WTC11 (cell line): Measurements from ENCODE around the gene ILF3. TPM values are rescaled to one million over a fixed set of nuclear protein-coding genes. Genes with fewer than 3 reads are reported as not detected.

ENCODE experiments used
- ATAC-seq: fragments of 200-7000 bp; cut with Tn5 transposase; 2 replicates; pipeline ENCODE4 v1.10.0; 2021; ENCODE audit warnings: mild to moderate bottlenecking, moderate library complexity
- CTCF ChIA-PET: fragments of 300-600 bp; sonication (Branson Sonifier 250); formaldehyde crosslinking; loops from one replicate; lab custom pipeline; 2021; ENCODE audit warnings: antibody characterized with exemption; lab: Charles Lee
- POLR2A ChIA-PET: fragments of 350-600 bp; sonication (Branson Sonifier 250); formaldehyde crosslinking; loops from one replicate; lab custom pipeline; 2021; ENCODE audit warnings: antibody characterized with exemption; lab: Charles Lee
- DNase-seq: peaks from one replicate; pipeline ENCODE4 v3.0.0; 2021; ENCODE audit warnings: low spot score
- H3K27ac Mint-ChIP-seq: 2 replicates; pipeline ENCODE4 v1.8.0; 2021; ENCODE audit warnings: mixed read lengths
- H3K27me3 Mint-ChIP-seq: 2 replicates; pipeline ENCODE4 v1.8.0; 2021; ENCODE audit warnings: low read depth, mild to moderate bottlenecking, moderate library complexity, mixed read lengths
- H3K36me3 Mint-ChIP-seq: 2 replicates; pipeline ENCODE4 v1.8.0; 2021; ENCODE audit warnings: mixed read lengths
- H3K4me1 Mint-ChIP-seq: 2 replicates; pipeline ENCODE4 v1.8.0; 2022; ENCODE audit warnings: mixed read lengths
- H3K4me3 Mint-ChIP-seq: 2 replicates; pipeline ENCODE4 v1.8.0; 2021; ENCODE audit warnings: mild to moderate bottlenecking, moderate library complexity, mixed read lengths
- H3K9me3 Mint-ChIP-seq: 2 replicates; pipeline ENCODE4 v1.8.0; 2021; ENCODE audit warnings: mixed read lengths
- ATF1 ChIP-seq: sonication (generic); formaldehyde crosslinking; IDR thresholded peaks from 2 replicates; pipeline ENCODE4 v1.8.1; 2023; ENCODE audit warnings: mild to moderate bottlenecking, moderate library complexity, missing genetic modification reagents
- CDX4 ChIP-seq: fragments of 250-450 bp; sonication (Bioruptor Pico); IDR thresholded peaks from 2 replicates; pipeline ENCODE4 v1.9.0; 2021; ENCODE audit warnings: moderate library complexity, mild to moderate bottlenecking, inconsistent platforms, borderline replicate concordance
- CREB1 ChIP-seq: sonication (generic); formaldehyde crosslinking; IDR thresholded peaks from 2 replicates; pipeline ENCODE4 v1.8.0; 2023; ENCODE audit warnings: mild to moderate bottlenecking, missing genetic modification reagents
- CREM ChIP-seq: sonication (generic); formaldehyde crosslinking; IDR thresholded peaks from 2 replicates; pipeline ENCODE4 v1.8.1; 2022; ENCODE audit warnings: mild to moderate bottlenecking, missing genetic modification reagents, moderate library complexity
- CTCF ChIP-seq: fragments of 200-600 bp; IDR thresholded peaks from 2 replicates; pipeline ENCODE4 v1.8.0; 2022; ENCODE audit warnings: antibody characterized with exemption
- MAX ChIP-seq: sonication (generic); formaldehyde crosslinking; IDR thresholded peaks from 2 replicates; pipeline ENCODE4 v1.8.0; 2022; ENCODE audit warnings: mild to moderate bottlenecking, missing genetic modification reagents
- MXD4 ChIP-seq: fragments of 250-450 bp; sonication (Bioruptor Pico); IDR thresholded peaks from 2 replicates; pipeline ENCODE4 v1.8.0; 2021; ENCODE audit warnings: mild to moderate bottlenecking, moderate library complexity, borderline replicate concordance
- SP1 ChIP-seq: sonication (generic); formaldehyde crosslinking; conservative IDR thresholded peaks from 2 replicates; pipeline ENCODE4 v1.8.1; 2022; ENCODE audit warnings: missing genetic modification reagents
- STAT6 ChIP-seq: sonication (generic); formaldehyde crosslinking; conservative IDR thresholded peaks from 2 replicates; pipeline ENCODE4 v1.8.1; 2023; ENCODE audit warnings: mild to moderate bottlenecking, low read depth, missing genetic modification reagents, moderate library complexity
- TEAD4 ChIP-seq: sonication (generic); formaldehyde crosslinking; IDR thresholded peaks from 2 replicates; pipeline ENCODE4 v1.8.0; 2022; ENCODE audit warnings: mild to moderate bottlenecking, missing genetic modification reagents
- USF1 ChIP-seq: sonication (generic); formaldehyde crosslinking; IDR thresholded peaks from 2 replicates; pipeline ENCODE4 v1.8.0; 2022; ENCODE audit warnings: mild to moderate bottlenecking, missing genetic modification reagents
- ZMAT4 ChIP-seq: fragments of 250-450 bp; sonication (Bioruptor Pico); IDR thresholded peaks from 2 replicates; pipeline ENCODE4 v1.9.0; 2021; ENCODE audit warnings: mild to moderate bottlenecking
- ZNF121 ChIP-seq: sonication (generic); formaldehyde crosslinking; IDR thresholded peaks from 2 replicates; pipeline ENCODE4 v1.8.0; 2023; ENCODE audit warnings: missing genetic modification reagents
- ZNF232 ChIP-seq: sonication (generic); formaldehyde crosslinking; IDR thresholded peaks from 2 replicates; pipeline ENCODE4 v1.8.0; 2022; ENCODE audit warnings: mild to moderate bottlenecking, missing genetic modification reagents
- ZNF416 ChIP-seq: fragments of 250-450 bp; sonication (Bioruptor Pico); IDR thresholded peaks from 2 replicates; pipeline ENCODE4 v1.9.0; 2021; ENCODE audit warnings: mild to moderate bottlenecking, inconsistent platforms
- total RNA-seq: library from RNA; stranded (reverse); gene quantifications from 3 replicates; pipeline ENCODE4 v1.2.3, GENCODE V29; 2021
- TF ChIP-seq, protein P1 (sequence below): fragments of 250-450 bp; sonication (Bioruptor Pico); conservative IDR thresholded peaks from 2 replicates; pipeline ENCODE4 v1.9.0; 2021; ENCODE audit warnings: mild to moderate bottlenecking
- TF ChIP-seq, protein P2 (sequence below): fragments of 250-450 bp; sonication (Bioruptor Pico); IDR thresholded peaks from 2 replicates; pipeline ENCODE4 v1.9.0; 2021; ENCODE audit warnings: mild to moderate bottlenecking, borderline replicate concordance
- TF ChIP-seq, protein P3 (sequence below): sonication (generic); formaldehyde crosslinking; IDR thresholded peaks from 2 replicates; pipeline ENCODE4 v1.8.1; 2023; ENCODE audit warnings: mild to moderate bottlenecking, missing genetic modification reagents, moderate library complexity

ILF3 gene
- total RNA-seq, 1 experiment from 2014 or later, result 659 TPM

DNA sequence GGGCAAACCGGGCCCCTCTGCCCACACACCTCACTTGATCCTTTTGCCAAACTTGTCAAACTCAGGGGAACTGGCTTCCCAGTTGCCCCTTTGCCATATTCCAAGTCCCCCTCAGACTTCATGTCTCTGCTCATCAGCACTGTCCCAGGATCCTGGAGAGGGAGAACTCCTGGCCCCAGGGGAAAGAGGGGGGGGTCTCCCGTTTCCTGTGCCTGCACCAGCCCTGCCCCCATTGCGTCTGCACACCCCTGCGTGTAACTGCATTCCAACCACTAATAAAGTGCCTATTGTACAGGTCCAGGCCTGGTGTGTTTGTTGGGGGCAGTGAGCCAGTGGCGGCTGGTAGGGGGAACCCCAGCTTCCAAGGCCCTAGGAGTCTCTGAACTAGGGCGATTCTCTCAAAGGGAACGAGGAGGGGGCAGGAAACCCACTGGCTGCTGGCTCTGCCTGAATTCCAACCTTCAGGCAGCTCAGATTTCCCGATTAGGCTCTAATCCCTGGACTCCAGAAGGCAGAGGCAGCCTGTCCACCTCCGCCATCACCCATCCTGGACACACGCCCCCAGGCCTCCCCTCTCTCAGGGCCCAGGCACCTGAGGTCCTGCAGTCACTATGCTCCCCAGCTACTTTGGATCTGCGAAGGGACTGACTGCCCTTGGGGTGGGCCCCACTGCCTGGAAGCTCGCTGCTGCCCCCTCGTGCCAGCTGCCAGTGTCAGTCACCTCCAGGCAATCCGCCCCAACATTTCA, 9.7 kb upstream of the ILF3 start (continued):
- TF ChIP-seq, protein P1, sequence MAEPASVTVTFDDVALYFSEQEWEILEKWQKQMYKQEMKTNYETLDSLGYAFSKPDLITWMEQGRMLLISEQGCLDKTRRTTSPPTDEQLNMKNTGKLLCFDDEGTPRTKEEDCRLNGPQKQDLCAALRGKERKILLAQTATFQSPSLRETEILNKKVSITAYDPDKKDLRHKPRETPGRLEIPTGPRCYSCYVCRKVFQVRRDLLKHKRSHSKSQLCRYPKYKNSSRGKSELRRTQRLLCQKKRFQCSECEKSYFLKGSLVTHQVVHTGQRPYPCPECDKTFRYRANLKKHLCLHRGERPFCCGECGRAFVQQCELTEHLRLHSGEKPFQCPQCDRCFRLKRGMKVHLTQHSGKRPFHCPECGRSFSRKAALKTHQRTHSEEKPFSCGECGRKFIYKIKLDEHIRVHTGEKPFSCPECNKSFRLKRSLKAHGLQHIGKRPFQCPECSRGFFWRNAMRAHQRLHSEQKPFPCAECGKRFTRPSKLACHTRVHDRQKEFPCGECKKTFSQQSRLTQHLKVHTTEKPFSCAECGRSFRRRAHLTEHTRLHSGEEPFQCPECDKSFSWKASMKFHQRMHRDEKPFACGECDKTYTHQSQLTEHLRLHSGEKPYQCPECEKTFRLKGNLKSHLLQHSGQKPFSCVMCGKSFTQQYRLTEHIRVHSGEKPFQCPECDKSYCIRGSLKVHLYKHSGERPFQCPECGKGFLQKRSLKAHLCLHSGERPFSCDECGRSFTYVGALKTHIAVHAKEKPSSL, result no peak
- TF ChIP-seq CDX4 (CRISPR knock-in tag) (no peak), MXD4 (CRISPR knock-in tag) (no peak), CREM (CRISPR knock-in tag) (no peak), CREB1 (CRISPR knock-in tag) (no peak), STAT6 (CRISPR knock-in tag) (no peak)
- TF ChIP-seq, protein P2, sequence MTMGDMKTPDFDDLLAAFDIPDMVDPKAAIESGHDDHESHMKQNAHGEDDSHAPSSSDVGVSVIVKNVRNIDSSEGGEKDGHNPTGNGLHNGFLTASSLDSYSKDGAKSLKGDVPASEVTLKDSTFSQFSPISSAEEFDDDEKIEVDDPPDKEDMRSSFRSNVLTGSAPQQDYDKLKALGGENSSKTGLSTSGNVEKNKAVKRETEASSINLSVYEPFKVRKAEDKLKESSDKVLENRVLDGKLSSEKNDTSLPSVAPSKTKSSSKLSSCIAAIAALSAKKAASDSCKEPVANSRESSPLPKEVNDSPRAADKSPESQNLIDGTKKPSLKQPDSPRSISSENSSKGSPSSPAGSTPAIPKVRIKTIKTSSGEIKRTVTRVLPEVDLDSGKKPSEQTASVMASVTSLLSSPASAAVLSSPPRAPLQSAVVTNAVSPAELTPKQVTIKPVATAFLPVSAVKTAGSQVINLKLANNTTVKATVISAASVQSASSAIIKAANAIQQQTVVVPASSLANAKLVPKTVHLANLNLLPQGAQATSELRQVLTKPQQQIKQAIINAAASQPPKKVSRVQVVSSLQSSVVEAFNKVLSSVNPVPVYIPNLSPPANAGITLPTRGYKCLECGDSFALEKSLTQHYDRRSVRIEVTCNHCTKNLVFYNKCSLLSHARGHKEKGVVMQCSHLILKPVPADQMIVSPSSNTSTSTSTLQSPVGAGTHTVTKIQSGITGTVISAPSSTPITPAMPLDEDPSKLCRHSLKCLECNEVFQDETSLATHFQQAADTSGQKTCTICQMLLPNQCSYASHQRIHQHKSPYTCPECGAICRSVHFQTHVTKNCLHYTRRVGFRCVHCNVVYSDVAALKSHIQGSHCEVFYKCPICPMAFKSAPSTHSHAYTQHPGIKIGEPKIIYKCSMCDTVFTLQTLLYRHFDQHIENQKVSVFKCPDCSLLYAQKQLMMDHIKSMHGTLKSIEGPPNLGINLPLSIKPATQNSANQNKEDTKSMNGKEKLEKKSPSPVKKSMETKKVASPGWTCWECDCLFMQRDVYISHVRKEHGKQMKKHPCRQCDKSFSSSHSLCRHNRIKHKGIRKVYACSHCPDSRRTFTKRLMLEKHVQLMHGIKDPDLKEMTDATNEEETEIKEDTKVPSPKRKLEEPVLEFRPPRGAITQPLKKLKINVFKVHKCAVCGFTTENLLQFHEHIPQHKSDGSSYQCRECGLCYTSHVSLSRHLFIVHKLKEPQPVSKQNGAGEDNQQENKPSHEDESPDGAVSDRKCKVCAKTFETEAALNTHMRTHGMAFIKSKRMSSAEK (CRISPR knock-in tag), result no peak

DNA sequence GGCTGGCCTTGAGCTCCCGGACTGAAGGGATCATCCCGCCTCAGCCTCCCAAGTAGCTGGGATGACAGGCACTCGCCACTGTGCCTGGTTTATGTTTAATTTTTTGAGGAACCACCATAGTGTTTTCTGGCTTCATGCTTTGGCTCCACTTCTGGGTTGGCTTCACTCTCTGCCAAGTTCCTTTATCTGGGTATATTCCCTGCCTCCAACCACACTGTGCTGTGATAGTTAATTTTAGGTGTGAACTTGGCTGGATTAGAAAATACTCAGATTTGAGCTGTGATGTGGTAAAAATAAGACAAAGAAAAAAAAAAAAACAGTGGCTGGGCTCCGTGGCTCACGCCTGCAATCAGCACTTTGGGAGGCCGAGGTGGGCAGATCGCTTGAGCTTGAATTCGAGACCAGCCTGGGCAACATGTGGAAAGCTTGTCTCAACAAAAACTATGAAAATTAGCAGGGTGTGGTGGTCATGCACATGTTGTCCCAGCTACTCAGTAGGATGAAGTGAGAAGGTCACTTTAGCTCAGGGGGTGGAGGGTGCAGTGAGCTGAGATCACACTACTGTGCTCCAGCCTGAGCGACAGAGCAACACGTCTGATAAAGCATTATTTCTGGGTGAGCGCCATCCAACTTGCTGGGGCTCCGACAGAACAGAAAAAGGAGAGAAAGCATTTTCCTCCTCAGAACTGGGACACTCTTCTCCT, 7.5 kb upstream of the ILF3 start:
- Mint-ChIP-seq H3K27me3 (no peaks in the 10 kb centered on the region), H3K4me1 (peaks cover 31% of the 10 kb centered on the region), H3K9me3 (no peaks in the 10 kb centered on the region), H3K27ac (no peak overlapping the region), H3K4me3 (no peak overlapping the region), H3K36me3 (peaks cover 6% of the 10 kb centered on the region; the same call in 1 of the 2 replicates)
- ChIA-PET CTCF (interaction anchor here (0.8 to 10.7 kb wide), 4 partner anchors 53 to 105 kb away, joined by 3 to 276 read pairs (median 5); no protein-coding TSS in a partner anchor), POLR2A (no interaction called here)
- ATAC-seq, result no peak
- DNase-seq, result no peak
- TF ChIP-seq ZNF416 (CRISPR knock-in tag) (no peak), ZMAT4 (CRISPR knock-in tag) (no peak), MXD4 (CRISPR knock-in tag) (no peak), MAX (no peak), SP1 (CRISPR knock-in tag) (no peak), TEAD4 (CRISPR knock-in tag) (no peak), CDX4 (CRISPR knock-in tag) (no peak), CTCF (no peak), ZNF232 (CRISPR knock-in tag) (no peak), ATF1 (CRISPR knock-in tag) (no peak), USF1 (CRISPR knock-in tag) (no peak), ZNF121 (CRISPR knock-in tag) (no peak), CREB1 (CRISPR knock-in tag) (no peak)
- TF ChIP-seq, protein P3, sequence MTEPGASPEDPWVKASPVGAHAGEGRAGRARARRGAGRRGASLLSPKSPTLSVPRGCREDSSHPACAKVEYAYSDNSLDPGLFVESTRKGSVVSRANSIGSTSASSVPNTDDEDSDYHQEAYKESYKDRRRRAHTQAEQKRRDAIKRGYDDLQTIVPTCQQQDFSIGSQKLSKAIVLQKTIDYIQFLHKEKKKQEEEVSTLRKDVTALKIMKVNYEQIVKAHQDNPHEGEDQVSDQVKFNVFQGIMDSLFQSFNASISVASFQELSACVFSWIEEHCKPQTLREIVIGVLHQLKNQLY (CRISPR knock-in tag), result no peak
